HCT116 (cell line): Measurements from ENCODE around the gene RNU1-1. TPM values are rescaled to one million over a fixed set of nuclear protein-coding genes. Genes with fewer than 3 reads are reported as not detected.
"Not testable (repeated sequence)": the region's sequence is repeated elsewhere in the genome, so short reads cannot be mapped to it uniquely, and the experiment has no call there.

ENCODE experiments used
- ATAC-seq: fragments of 200-7000 bp; cut with Tn5 transposase; 2 replicates; pipeline ENCODE4 v1.9.1; 2020; ENCODE audit warnings: mild to moderate bottlenecking, moderate library complexity
- BruUV-seq: library from RNA; stranded (reverse); fragments of 400-500 nt; replicated peaks from 2 replicates; lab custom pipeline; 2021; lab: Mats Ljungman, UMichigan
- CTCF ChIA-PET: fragments of 300-600 bp; sonication (Branson Sonifier 250); formaldehyde crosslinking; loops from one replicate; lab custom pipeline; 2021; ENCODE audit warnings: antibody characterized with exemption; lab: Charles Lee
- POLR2A ChIA-PET: fragments of 300-600, 350-600 bp; sonication (Branson Sonifier 250); formaldehyde crosslinking; loops from one replicate; lab custom pipeline; 2021; ENCODE audit warnings: antibody characterized with exemption; lab: Charles Lee
- RAD21 ChIA-PET, 2 experiments: fragments of 300-600 bp; sonication (Branson Sonifier 250); formaldehyde crosslinking; loops; one replicate each; lab custom pipeline; 2023; ENCODE audit warnings: low total read pairs in 2 of 2; ENCODE audit not compliant: uncharacterized antibody in 2 of 2, unreplicated experiment in 2 of 2, low non-redundant PET in 1 of 2; lab: Charles Lee
- DNase-seq: peaks from one replicate; pipeline ENCODE4 v3.0.0-alpha.2; 2010; ENCODE audit warnings: low read depth, low spot score
- H2AFZ ChIP-seq: fragments of 200-600 bp; shearing (Covaris generic), sonication (generic); 2 replicates; pipeline ENCODE4 v1.6.1; 2017; ENCODE audit warnings: low read depth, mixed run types, mixed read lengths, antibody characterized with exemption, low read length; ENCODE audit not compliant: poor library complexity, severe bottlenecking
- H3K27ac ChIP-seq: 2 replicates; pipeline ENCODE4 v1.5.1; 2012; ENCODE audit warnings: low read depth, low read length
- H3K27me3 ChIP-seq: fragments of 200-600 bp; sonication (generic); 2 replicates; pipeline ENCODE4 v1.6.1; 2016; ENCODE audit warnings: mixed run types, low read length, mixed read lengths; ENCODE audit not compliant: insufficient read depth
- H3K36me3 ChIP-seq, 2 experiments: fragments of 200-500 bp in 1 of 2; fragments of 200-600 bp in 1 of 2; sonication (Bioruptor generic) in 1 of 2; sonication (generic) in 1 of 2; 2 replicates each; pipeline versions ENCODE4 v1.5.1 to v1.6.1; 2014 to 2016; ENCODE audit warnings: low read length in 2 of 2, inconsistent platforms in 1 of 2, mixed read lengths in 1 of 2, mixed run types in 1 of 2; ENCODE audit not compliant: insufficient read depth in 2 of 2, control insufficient read depth in 1 of 2
- H3K4me1 ChIP-seq, 2 experiments: fragments of 200-600 bp in 1 of 2; sonication (generic) in 1 of 2; 2 replicates each; pipeline versions ENCODE4 v1.5.1 to v1.6.1; 2012 to 2017; ENCODE audit warnings: low read length in 2 of 2, inconsistent platforms in 1 of 2, mild to moderate bottlenecking in 1 of 2, mixed read lengths in 1 of 2, mixed run types in 1 of 2, moderate library complexity in 1 of 2; ENCODE audit not compliant: insufficient read depth in 2 of 2, control insufficient read depth in 1 of 2
- H3K4me2 ChIP-seq: fragments of 200-600 bp; sonication (generic); 2 replicates; pipeline ENCODE4 v1.6.1; 2017; ENCODE audit warnings: mixed run types, low read length, mixed read lengths
- H3K4me3 ChIP-seq, 2 experiments: fragments of 200-600 bp in 1 of 2; sonication (generic) in 1 of 2; replicated peaks in 1 of 2; 2 replicates each; pipeline ENCODE4 v1.5.1; 2011 to 2016; ENCODE audit warnings: low read length in 2 of 2, control low read depth in 1 of 2, low read depth in 1 of 2, mild to moderate bottlenecking in 1 of 2, mixed read lengths in 1 of 2, mixed run types in 1 of 2
- H3K79me2 ChIP-seq: fragments of 200-600 bp; sonication (generic); 2 replicates; pipeline ENCODE4 v1.6.1; 2017; ENCODE audit warnings: mild to moderate bottlenecking, mixed run types, low read length, moderate library complexity, mixed read lengths; ENCODE audit not compliant: insufficient read depth
- H3K9ac ChIP-seq: fragments of 200-600 bp; sonication (generic); 2 replicates; pipeline ENCODE4 v1.6.1; 2016; ENCODE audit warnings: low read length, mixed read lengths
- H3K9me2 ChIP-seq: fragments of 200-600 bp; sonication (generic), shearing (Covaris generic); 2 replicates; pipeline ENCODE4 v1.6.1; 2017; ENCODE audit warnings: mixed run types, mild to moderate bottlenecking, moderate library complexity; ENCODE audit not compliant: insufficient read depth
- H3K9me3 ChIP-seq, 2 experiments: fragments of 200-500 bp in 1 of 2; fragments of 200-600 bp in 1 of 2; sonication (Bioruptor generic) in 1 of 2; sonication (generic) in 1 of 2; 2 replicates each; pipeline ENCODE4 v1.6.1; 2014 to 2017; ENCODE audit warnings: low read length in 2 of 2, mixed read lengths in 2 of 2, inconsistent platforms in 1 of 2, low read depth in 1 of 2, mild to moderate bottlenecking in 1 of 2, mixed run types in 1 of 2, moderate library complexity in 1 of 2; ENCODE audit not compliant: control insufficient read depth in 1 of 2, insufficient read depth in 1 of 2
- H4K20me1 ChIP-seq: fragments of 200-600 bp; sonication (generic), shearing (Covaris generic); 2 replicates; pipeline ENCODE4 v1.6.1; 2017; ENCODE audit warnings: mixed run types, mild to moderate bottlenecking, moderate library complexity; ENCODE audit not compliant: insufficient read depth
- ATF3 ChIP-seq: IDR thresholded peaks from 2 replicates; pipeline ENCODE4 v1.6.1; 2012
- CTCF ChIP-seq, 3 experiments: fragments of 200-600 bp in 1 of 3; sonication (generic) in 1 of 3; IDR thresholded peaks in 2 of 3; conservative IDR thresholded peaks in 1 of 3; 2 replicates each; pipeline ENCODE4 v1.5.1; 2012 to 2017; ENCODE audit warnings: low read depth in 2 of 3, low read length in 2 of 3, antibody characterized with exemption in 1 of 3, borderline replicate concordance in 1 of 3, control low read depth in 1 of 3, mild to moderate bottlenecking in 1 of 3, mixed read lengths in 1 of 3, mixed run types in 1 of 3, moderate library complexity in 1 of 3; ENCODE audit not compliant: insufficient read depth in 1 of 3
- ELF1 ChIP-seq: IDR thresholded peaks from 2 replicates; pipeline ENCODE4 v1.6.1; 2012; ENCODE audit warnings: low read depth, borderline replicate concordance
- EZH2 ChIP-seq: fragments of 200-600 bp; sonication (generic); IDR thresholded peaks from 2 replicates; pipeline ENCODE4 v1.6.1; 2017; ENCODE audit warnings: antibody characterized with exemption, mixed run types
- FOSL1 ChIP-seq: IDR thresholded peaks from 2 replicates; pipeline ENCODE4 v1.6.1; 2012; ENCODE audit warnings: low read depth
- JUND ChIP-seq: IDR thresholded peaks from 2 replicates; pipeline ENCODE4 v1.6.1; 2012
- POLR2AphosphoS5 ChIP-seq: IDR thresholded peaks from 2 replicates; pipeline ENCODE4 v1.6.1; 2011; ENCODE audit warnings: mild to moderate bottlenecking, low read depth, low read length, moderate library complexity
- REST ChIP-seq: IDR thresholded peaks from 2 replicates; pipeline ENCODE4 v1.6.1; 2012; ENCODE audit warnings: low read depth
- SIN3A ChIP-seq: IDR thresholded peaks from 2 replicates; pipeline ENCODE4 v1.6.1; 2012; ENCODE audit warnings: low read depth
- SP1 ChIP-seq: IDR thresholded peaks from 2 replicates; pipeline ENCODE4 v1.6.1; 2012; ENCODE audit warnings: low read depth
- TCF7L2 ChIP-seq: IDR thresholded peaks from 2 replicates; pipeline ENCODE4 v1.7.0; 2011; ENCODE audit warnings: borderline replicate concordance, inconsistent platforms; ENCODE audit not compliant: insufficient read depth, insufficient read length; ENCODE audit errors: extremely low read depth
- ZBTB33 ChIP-seq: IDR thresholded peaks from 2 replicates; pipeline ENCODE4 v1.6.1; 2011; ENCODE audit warnings: mild to moderate bottlenecking, low read length, moderate library complexity; ENCODE audit not compliant: insufficient replicate concordance; ENCODE audit errors: extremely low read depth
- ZNF274 ChIP-seq: fragments of 200-500 bp; sonication (Bioruptor generic); IDR thresholded peaks from 2 replicates; pipeline ENCODE4 v1.6.1; 2014; ENCODE audit warnings: mild to moderate bottlenecking, low read depth, low read length, inconsistent platforms
- intact Hi-C: fragments of 100-400 bp; cut with micrococcal nuclease; formaldehyde crosslinking; loops from 2 replicates; pipeline ENCODE4 v1.10.0; 2022
- total RNA-seq: library from RNA; stranded (reverse); gene quantifications from one replicate; pipeline ENCODE4 v1.2.1, GENCODE V29; 2021; ENCODE audit not compliant: unreplicated experiment

Gene RNU1-1
- total RNA-seq, 1 experiment from 2014 or later: 1,685 TPM

- CTCF ChIA-PET, H3K9ac ChIP-seq, H2AFZ ChIP-seq, H3K36me3 ChIP-seq, intact Hi-C loops, BruUV-seq, H3K9me2 ChIP-seq, H3K4me2 ChIP-seq, H3K79me2 ChIP-seq, H3K4me1 ChIP-seq, H3K9me3 ChIP-seq, RAD21 ChIA-PET, POLR2A ChIA-PET, ATAC-seq, H3K4me3 ChIP-seq, DNase-seq, H3K27ac ChIP-seq, H4K20me1 ChIP-seq, H3K27me3 ChIP-seq: not testable (repeated sequence)
These were observed 7.6 kb upstream of the RNU1-1 start for GRCh38 chr1:16521679-16522078.

GRCh38 chr1:16521288-16521583 lies 7.2 kb upstream of the RNU1-1 start:
- Histone ChIP-seq H3K79me2 (no peaks in the 10 kb centered on the region), H3K4me2 (no peak overlapping the region)
- no peak for ATAC-seq

More at GRCh38 chr1:16521288-16521583, 7.2 kb upstream of the RNU1-1 start:
- Histone ChIP-seq H2AFZ (no peak overlapping the region), H3K4me3 (no peak overlapping the region), H3K27ac (no peak overlapping the region), H3K4me1 (no peaks in the 10 kb centered on the region), H3K9ac (no peak overlapping the region), H3K9me3 (no peaks in the 10 kb centered on the region), H4K20me1 (no peaks in the 10 kb centered on the region), H3K27me3 (no peaks in the 10 kb centered on the region), H3K36me3 (no peaks in the 10 kb centered on the region), H3K9me2 (no peaks in the 10 kb centered on the region)
- no peak for DNase-seq
- intact Hi-C loops: no loop called here
- ChIA-PET CTCF (no interaction called here), POLR2A (no interaction called here), RAD21 (no interaction called here)
- no peak for TF ChIP-seq ZNF274
- TF ChIP-seq TCF7L2: no peak
- no peak for TF ChIP-seq CTCF (IDR thresholded peaks at IDR 0.05 in 2 of 3, conservative IDR thresholded peaks at IDR 0.05 in 1 of 3; ENCODE audit: borderline replicate concordance in 1 of 3, insufficient read depth in 1 of 3, low read depth in 2 of 3, low read length in 2 of 3)
- no peak for TF ChIP-seq FOSL1
- no peak for TF ChIP-seq SIN3A
- TF ChIP-seq POLR2AphosphoS5: no peak
- no peak for TF ChIP-seq JUND
- no peak for TF ChIP-seq EZH2
- TF ChIP-seq SP1: no peak
- TF ChIP-seq ATF3: no peak
- no peak for TF ChIP-seq REST
- no peak for TF ChIP-seq ELF1
- TF ChIP-seq ZBTB33: no peak
- BruUV-seq: no TSS peak
